GM19023 (cell line): Measurements from ENCODE around the gene CDC42EP2.
"Not testable (repeated sequence)": the region's sequence is repeated elsewhere in the genome, so short reads cannot be mapped to it uniquely, and the experiment has no call there.

ENCODE experiments used
- ATAC-seq: cut with Tn5 transposase; IDR thresholded peaks from one replicate; pipeline ENCODE4 v1.9.1; 2021; ENCODE audit warnings: mild to moderate bottlenecking, moderate library complexity; ENCODE audit not compliant: unreplicated experiment

Gene CDC42EP2

DNA sequence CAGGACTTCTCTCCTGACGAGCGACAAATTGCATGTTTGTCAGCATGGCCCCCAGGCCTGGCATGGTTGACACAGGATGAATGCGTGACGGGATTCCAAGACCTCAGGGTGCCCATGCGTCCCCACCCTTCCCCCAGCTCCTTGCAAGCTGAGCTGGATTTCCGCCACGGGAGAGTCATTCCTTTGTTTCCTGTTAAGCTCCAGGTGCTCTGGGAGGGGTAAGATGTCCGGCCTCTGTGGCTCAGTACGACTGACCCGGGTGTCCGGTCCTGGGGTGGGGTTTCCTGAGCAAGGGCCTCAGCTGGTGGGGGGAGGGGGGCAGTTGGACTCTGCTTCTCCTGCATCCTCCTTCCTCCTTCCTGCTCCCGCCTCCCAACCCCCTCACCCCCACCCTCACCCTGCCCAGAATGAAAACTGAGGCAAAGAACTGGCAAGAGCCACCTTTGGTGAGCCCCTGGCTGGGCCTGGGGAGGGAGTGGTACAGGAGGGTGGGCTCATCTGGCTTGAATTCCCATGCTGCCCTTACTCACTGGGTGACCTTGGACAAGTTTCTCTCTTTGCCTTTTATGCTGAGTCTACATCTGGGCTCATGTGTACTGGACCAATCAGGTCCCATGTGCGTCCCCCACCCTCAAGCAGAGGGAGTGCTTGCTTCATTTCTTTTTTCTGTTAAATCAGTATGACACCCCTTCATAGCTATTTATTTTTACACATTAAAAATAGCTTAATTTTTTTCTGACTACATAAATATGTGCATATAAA is 2.5 kb downstream of the CDC42EP2 start:
- no peak for ATAC-seq

DNA sequence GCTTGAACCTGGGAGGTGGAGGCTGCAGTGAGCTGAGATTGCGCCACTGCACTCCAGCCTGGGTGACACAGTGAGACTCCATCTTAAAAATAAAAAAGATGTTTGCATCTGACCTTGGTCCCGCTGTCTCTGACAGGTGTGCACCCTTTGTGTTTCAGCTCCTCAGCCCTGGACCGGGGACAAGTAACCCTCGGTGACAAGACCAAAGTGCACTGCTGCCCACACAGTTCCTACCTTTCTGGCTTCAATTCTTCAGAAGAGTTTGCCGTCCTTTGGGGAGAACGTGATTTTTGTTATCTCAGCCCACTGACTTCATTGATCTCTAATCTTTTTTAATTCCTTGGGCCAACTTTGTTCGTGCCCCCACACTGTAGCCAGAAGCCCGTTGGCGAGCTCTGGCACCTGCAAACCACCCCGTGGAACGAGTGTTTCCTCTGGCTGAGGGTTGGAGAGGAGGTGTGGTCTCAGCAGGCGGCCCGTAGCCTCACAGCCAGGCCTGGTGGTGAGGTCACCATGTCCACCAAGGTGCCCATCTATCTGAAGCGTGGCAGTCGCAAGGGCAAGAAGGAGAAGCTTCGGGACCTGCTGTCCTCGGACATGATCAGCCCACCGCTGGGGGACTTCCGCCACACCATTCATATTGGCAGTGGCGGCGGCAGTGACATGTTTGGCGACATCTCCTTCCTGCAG is 5.9 kb downstream of the CDC42EP2 start:
- no peak for ATAC-seq

DNA sequence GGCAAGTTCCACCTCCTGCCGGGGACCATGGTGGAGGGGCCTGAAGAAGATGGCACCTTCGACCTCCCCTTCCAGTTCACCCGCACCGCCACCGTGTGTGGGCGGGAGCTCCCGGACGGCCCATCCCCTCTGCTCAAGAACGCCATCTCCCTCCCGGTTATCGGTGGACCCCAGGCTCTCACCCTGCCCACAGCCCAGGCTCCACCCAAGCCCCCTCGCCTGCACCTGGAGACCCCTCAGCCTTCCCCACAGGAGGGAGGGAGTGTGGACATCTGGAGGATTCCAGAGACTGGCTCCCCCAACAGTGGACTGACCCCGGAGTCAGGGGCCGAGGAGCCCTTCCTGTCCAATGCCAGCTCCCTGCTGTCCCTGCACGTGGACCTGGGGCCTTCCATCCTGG is 6.4 kb downstream of the CDC42EP2 start:
- ATAC-seq, result no peak

DNA sequence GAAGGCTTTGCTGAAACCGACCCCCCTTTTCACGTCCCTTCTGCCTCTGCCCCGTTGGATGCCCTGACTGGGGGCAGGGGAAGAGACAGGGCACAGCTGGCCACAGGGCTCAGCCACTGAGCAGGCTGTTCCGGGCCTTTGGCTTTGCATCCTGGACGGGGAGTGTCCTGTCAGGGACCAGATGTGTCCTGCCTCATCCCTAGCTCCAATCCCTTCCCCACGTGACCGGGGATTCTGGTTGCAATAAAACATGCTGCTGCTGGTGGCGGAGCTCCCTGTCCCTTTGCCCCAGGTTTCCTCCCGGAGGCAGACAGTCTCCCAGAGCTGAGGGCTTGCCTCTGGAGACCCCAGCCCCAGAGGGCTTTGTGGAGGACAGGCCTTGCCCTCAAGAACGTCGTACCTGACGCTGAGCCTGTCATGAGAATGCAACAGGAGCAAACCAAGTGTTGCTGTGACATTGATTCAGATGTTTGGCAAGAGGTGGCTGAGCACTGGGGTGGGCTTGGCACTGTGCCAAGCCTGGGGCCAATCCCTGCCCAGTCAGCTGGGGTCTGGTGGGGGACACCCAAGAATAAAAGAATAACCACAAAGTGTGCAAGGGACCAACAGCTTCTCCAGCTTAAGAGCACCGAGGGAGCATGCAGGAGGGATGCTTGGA is 7.3 kb downstream of the CDC42EP2 start:
- ATAC-seq, result no peak

DNA sequence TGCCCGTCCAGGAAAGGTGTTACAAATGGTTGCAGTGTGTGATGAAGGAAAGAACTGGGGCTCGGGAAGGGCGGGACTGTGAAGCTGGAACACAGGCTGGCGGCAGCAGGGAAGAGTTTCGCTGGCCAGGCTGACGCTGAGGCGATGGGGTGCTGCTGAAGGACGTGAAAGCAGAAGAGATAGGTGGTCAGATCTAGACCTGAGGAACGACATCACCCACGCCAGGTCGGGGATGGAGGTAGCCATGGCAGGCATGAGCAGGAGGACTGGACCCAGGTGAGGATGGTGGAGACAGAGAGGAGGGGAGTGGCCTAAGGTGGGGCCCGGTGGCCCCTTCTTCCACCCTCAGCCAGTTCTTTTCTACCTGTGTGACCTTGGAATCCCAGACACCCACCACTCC is 9.1 kb downstream of the CDC42EP2 start:
- ATAC-seq, result no peak

DNA sequence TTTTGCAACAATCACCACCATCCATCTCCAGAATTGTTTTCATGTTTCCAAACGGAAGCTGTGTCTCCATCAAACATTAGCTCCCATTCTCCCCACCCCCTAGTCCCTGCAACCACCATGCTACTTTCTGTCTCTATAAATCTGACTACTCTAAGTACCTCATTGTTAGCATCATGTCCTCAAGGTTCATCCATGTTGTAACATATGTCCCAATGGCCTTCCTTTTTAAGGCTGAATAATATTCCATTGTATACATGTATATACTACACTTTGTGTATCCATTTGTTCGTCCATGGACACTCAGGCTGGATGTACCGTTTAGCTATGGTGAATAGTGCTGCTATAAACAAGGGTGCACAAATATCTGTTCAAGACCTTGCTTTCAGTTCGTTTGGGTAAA is 10.8 kb downstream of the CDC42EP2 start:
- no peak for ATAC-seq

DNA sequence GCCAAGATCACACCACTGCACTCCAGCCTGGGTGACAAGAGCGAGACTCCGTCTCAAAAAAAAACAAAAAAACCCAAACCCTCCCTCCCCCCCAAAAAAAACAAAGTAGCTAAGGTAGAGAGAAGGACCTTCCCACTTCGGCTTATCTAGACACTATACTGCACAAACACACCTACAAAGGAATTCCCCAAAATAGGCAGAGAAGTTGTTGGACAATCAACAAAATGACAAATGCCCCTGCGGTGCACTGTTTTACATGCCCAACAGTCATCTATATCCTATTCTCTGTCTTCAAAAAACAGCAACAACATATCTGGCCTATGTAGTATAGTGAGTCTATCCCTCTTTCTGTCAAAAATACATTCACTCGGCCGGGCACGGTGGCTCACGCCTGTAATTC is 12.4 kb downstream of the CDC42EP2 start:
- no peak for ATAC-seq

DNA sequence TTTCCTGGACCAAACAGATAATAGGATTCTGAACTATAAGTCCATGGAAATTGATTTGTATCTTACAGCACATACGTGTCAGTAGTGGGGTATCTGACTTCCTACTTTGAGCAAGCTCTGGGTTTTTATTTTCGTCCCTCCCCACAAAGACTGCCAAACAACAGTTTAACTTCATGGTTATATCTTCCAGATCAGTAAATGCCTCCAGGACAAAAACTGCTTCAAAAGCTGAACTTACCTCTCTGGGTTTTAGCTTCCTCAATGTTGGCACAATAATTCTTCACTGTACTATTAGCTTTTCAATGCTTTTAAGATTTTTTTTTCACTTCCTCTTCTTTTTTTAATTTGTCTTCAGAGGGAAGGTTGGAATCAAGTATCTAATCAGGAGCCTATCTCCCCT is 14.8 kb downstream of the CDC42EP2 start:
- ATAC-seq, result no peak

DNA sequence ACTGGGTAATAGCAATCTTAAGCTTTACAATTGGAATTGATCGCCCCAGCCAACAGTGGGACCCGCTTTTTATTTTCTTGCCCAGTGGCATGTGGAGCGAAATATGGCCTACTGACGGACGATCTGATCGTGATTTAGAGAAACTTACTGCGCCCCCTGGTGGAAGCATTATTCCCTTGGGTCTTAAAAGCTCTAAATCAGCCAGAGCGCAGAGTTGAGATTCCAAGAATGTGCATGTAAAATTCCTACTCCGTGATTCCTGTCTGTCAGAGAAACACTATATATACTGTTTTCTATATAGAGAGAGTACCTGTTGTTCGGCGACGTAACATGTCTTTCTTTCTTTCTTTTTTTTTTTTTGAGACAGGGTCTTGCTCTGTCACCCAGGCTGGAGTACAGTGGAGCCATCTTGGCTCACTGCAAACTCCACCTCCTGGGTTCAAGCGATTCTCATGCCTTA is 15.3 kb downstream of the CDC42EP2 start:
- no peak for ATAC-seq

DNA sequence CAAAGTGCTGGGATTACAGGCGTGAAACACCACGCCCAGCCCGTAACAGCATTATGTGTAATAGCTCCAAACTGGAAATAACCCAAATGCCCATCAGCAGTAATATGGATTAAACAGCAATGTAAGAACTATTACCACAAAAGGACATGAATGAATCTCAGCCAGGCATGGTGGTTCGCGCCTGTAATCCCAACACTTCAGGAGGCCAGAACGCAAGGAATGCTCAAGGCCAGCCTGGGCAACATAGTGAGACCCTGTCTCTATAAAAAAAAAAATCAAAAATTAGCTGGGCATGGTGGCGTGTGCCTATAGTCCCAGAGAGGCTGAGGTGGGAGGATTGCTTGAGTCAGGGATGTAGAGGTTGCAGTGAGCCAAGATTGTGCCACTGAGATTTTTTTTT is 15.9 kb downstream of the CDC42EP2 start:
- ATAC-seq, result no peak

DNA sequence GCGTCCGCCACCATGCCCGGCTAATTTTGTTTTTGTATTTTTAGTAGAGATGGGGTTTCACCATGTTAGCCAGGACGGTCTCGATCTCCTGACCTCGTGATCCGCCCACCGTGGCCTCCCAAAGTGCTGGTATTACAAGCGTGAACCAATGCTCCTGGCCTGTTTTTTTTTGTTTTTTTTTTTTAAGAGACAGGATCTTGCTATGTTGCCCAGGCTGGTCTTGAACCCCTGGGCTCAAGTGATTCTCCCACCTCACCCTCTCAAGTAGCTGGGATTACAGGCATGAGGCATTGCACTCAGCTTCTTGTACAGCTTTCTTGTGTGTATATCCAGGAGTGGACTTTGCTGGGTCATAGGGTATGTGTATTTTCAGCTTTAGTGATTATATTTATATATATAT is 17.9 kb downstream of the CDC42EP2 start:
- not testable (repeated sequence) for ATAC-seq

DNA sequence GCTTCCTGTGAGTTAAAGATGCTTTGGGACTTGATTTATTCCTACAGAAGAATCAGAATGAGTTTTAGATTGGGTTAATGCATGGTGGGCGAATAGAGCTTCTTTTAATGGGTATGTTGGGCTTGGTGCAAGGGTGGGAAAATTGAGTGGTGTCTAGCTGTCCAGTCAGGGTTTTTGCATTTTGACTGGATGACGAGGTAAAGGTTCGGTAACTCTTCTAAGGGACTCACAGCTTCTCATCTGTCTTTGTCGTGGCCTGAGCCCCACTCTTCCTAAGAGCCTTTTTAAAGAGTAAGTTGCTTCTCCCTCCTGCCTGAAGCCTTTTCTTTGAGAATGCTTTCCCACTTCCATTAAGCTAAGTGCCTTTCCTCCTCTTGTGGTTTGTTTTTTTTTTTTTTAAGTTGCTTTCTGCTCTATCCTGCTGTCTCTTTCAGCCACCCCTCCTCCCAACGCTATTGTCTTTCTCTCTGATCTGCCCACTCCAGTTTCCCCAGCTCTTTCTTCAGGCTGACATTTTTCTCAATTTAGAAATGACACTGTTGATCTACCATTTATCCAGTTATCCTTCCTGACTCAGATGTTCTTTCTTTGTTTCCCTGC is 20.1 kb downstream of the CDC42EP2 start:
- ATAC-seq, result no peak

DNA sequence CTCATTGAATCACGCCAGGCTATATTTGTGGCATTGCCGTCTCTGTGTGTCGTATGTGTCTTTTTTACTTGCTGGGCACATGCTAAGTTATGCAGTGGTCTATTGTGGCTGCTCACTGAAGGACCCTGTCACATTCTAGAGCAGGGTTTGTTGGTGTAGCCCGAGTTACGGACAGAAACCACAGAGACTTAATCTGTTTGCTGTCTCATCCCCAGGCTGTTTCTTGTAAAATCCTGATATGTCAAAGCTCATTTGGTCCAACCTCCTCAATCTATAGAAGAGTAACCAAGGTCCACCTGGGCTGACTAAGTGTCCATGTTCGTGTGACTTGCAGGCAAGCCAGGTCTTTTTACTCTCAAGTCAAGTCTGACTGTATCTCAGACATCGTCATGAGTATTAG is 24.0 kb downstream of the CDC42EP2 start:
- ATAC-seq, result no peak

DNA sequence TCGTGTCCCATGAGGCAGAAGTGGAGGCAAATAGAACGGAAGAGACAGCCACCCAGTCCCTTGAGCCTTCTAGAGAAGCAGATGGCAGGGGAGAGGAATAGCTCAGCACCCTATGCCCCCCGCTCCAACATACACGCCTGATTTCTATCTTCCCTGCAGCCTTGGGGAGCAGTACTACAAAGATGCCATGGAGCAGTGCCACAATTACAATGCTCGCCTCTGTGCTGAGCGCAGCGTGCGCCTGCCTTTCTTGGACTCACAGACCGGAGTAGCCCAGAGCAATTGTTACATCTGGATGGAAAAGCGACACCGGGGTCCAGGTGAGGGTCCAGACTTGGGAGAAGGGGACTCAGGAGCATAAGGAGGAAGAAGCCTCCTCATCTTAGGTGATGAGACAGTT is 25.6 kb downstream of the CDC42EP2 start:
- no peak for ATAC-seq

DNA sequence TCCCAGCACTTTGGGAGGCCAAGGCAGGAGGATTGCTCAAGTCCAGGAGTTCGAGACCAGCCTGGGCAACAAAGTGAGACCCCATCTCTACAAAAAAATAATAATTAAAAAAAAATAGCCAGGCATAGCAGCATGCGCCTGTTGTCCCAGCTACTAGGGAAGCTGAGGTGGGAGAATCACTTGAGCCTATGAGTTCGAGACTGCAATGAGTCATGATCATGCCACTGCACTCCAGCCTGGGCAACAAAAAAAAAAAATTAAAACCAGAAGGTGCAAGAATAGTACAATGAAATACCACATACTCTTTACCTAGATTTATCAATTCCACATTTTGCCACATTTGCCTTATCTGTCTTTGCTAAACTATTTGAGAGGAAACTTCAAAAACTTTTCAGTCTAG is 27.2 kb downstream of the CDC42EP2 start:
- no peak for ATAC-seq

DNA sequence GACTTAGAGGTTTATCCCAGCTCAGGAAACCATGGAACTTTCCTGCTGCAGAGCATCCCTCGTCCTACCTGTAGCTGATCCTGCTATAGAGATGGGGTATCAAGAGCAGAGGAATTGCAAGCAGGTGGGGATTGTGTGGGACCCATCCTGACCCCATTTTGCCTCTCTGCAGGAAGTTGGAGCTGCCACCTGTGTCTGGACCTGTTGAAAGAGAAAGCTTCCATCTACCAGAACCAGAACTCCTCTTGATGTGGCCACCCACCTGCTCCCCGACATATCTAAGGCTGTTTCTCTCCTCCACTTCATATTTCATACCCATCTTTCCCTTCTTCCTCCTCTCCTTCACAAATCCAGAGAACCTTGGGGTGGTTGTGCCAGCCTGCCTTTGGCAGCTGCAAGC is 36.8 kb downstream of the CDC42EP2 start:
- ATAC-seq, result no peak

DNA sequence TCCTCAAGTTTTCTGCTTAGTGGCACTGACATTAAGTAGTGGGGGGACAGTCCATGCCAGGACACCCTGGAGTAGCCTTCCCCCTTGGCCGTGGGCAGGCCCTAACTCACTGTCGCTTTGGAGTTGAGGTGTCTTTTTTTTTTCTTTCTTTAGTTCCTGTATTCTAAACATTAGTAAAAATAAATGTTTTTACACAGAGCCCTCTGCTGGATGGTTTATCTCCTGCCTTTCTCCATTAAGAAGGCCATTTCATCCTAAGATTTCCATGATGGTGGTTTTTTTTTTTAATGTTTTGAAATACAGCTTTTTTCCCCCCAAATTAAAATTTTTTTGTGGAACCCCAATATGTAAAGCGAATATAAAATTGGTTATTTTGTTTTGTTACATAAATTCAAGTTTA is 38.1 kb downstream of the CDC42EP2 start:
- ATAC-seq, result no peak

DNA sequence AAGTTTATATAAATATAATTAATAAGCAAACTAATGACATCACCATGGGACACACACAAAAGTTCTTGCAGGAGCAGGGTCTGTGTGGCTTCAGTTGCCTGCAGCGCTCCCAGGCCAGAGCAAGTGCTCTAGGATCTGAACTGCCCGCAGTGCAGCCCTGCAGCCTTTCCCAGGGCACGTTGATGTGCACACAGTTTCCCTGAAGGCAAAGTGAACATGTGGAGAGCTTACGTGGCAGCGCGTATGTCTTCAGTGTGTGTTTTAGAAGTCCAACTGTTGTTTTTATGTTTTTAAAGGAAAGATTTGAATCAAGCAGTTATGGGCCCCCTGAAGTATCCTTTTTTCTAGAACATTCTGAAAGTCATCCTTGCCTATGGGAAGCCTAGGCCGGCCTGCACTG is 38.7 kb downstream of the CDC42EP2 start:
- ATAC-seq, result no peak

DNA sequence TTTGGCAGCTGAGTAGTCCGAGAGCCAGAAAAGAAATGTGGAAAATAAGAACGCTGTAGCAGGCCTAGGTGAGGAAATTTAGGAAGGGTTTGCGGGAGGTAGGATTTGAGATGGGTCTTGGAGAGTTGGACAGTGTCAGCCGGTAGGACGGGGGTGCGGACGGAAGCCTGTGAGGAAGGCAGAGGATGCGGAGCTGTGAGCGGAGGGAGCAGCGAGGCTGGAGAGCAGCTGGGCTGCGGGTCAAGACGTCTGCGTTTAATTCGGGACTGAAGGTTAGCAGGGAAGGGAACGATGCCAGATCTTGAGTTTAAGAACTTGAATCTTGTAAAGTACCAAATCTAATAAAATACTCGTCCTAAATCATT is 39.2 kb downstream of the CDC42EP2 start:
- ATAC-seq, result no peak

DNA sequence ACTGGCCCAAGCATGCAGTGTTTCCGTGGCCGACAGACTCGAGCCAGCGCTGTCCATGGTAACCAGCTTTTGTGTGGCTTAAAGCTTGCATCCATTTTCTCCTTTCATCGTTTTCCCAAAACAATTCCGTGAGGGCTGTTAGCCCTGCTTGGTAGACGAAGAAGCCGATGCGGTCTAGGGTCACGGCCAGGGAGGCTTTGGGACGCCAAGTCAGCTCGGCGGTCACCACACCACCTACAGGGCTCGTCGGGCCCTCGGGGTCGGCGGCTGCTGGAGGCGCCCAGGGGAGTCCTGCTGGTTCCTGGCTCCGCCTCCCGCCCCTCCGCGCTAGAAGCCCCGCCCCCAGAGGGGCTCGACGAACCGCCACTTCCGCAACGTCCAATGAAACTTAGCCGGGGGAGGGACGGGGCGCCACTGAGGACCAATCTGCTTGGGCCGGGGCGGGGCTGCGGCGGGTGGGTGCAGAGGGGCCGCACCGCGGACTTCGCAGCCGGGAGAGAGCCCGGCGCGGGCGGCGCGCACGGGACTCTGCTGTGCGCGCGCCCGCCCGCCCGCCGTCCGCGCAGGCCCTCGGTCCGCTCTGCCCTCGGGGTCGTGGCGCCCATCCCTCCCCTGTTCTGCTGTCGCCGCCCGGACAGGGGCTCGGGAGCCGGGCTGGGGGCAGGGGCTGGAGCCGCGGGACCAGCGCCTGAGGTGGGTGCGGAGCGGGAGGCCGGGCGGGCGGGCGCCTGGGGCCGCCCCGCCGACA is 39.8 kb downstream of the CDC42EP2 start, which contains the start of gene TIGD3:
TSS of gene TIGD3 (plus strand) at position 487 of the 748 bp plus-strand sequence. CDS start 1,058 bp downstream, outside the sequence.
- peak; percentile 84 for ATAC-seq
